Hepatocyte (in vitro differentiated cells): Measurements from ENCODE around the gene SAMD14.

Source experiments
- EZH2 ChIP-seq: fragments of 200-600 bp; sonication (generic); IDR thresholded peaks from 2 replicates; pipeline ENCODE4 v1.6.1; 2016; ENCODE audit warnings: antibody characterized with exemption, mild to moderate bottlenecking, borderline replicate concordance
- EZH2phosphoT487 ChIP-seq: fragments of 200-600 bp; sonication (generic); IDR thresholded peaks from one replicate; pipeline ENCODE4 v1.6.1; 2018; ENCODE audit warnings: antibody characterized with exemption, mild to moderate bottlenecking, low read depth, moderate library complexity; ENCODE audit not compliant: unreplicated experiment, severe bottlenecking
- TF ChIP-seq, protein P1 (sequence below): fragments of 200-600 bp; sonication (generic); IDR thresholded peaks from 2 replicates; pipeline ENCODE4 v1.5.1; 2016; ENCODE audit warnings: antibody characterized with exemption, mild to moderate bottlenecking; ENCODE audit not compliant: poor library complexity

DNA sequence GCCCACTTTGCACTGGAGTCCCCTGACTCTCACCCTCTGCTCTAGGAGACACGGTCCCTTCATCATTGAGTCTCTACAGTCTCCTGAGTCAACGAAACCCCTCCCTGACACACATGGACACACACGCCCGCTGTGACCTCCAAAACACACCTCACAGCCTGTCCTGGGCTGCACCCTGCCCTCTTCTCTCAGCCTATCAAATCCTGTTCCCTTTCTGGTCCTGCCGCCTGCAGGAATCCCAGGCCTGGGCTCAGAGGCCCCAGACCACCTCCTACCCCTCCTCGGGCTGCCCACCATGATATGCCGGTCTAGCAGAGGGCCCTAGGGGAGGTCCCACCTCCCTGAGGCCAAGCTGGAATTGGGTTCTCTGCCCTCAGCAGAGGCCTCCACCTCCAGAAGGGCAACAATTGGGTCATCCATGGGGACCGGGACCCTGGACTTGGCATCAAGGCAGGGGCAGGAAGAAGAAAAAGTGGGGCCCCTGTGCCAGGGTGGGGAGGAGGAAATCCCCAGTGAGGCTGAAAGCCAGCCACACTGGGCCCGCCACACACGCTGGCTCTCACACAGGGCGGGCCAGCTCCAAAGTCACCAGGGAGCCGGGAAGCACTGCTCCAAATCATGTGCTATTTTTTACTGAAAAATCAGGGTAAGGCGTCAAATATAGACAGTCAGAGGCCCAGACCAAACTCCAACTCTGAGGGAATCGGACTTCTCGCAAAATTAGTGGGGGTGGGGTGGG, 17.1 kb upstream of the SAMD14 start:
- TF ChIP-seq, protein P1, sequence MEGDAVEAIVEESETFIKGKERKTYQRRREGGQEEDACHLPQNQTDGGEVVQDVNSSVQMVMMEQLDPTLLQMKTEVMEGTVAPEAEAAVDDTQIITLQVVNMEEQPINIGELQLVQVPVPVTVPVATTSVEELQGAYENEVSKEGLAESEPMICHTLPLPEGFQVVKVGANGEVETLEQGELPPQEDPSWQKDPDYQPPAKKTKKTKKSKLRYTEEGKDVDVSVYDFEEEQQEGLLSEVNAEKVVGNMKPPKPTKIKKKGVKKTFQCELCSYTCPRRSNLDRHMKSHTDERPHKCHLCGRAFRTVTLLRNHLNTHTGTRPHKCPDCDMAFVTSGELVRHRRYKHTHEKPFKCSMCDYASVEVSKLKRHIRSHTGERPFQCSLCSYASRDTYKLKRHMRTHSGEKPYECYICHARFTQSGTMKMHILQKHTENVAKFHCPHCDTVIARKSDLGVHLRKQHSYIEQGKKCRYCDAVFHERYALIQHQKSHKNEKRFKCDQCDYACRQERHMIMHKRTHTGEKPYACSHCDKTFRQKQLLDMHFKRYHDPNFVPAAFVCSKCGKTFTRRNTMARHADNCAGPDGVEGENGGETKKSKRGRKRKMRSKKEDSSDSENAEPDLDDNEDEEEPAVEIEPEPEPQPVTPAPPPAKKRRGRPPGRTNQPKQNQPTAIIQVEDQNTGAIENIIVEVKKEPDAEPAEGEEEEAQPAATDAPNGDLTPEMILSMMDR: no peak
- TF ChIP-seq EZH2 (no peak), EZH2phosphoT487 (no peak)
